ENCODE measurements around the gene ASGR2. TPM values are rescaled to one million over a fixed set of nuclear protein-coding genes. Genes with fewer than 3 reads are reported as not detected.
A peak's percentile ranks its signal among the peaks of the same experiment; 100 is the strongest.

Gene ASGR2
- total and polyA plus RNA-seq, 2 of the 13 experiments (the other 11 are each of a cell fraction or from before 2014, with no cell fraction given), result 320 to 754 TPM

DNA sequence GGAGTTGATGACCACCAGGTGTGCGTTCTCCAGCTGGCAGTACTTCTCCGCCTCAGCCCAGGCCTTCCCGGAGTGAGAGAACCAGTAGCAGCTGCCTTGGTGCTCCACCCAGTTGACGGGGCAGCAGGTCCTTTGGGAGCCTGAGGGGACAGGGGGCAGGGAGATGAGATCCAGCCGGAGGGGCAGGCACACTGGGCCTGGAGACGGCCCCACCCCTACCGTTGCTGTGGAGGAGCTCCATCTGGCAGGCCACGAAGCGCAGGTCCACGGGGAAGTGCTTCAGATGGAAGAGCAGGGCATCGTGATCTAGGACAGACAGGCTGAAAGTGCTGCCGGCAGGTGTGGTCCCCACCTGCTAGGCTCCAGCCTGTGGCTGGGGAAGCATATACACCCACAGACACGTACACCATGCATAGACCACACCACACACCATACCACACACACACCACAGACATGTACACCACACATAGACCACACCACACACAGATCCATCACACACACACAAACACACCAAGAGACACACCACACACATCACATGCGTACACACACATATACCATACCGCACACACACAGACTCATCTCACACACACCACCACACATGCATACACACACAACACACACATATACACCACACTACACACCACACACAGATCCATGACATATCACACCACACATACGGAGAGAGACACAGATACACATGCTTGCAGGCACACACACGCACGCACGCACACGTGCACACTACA, 7.4 kb downstream of the ASGR2 start (continued):
- TF ChIP-seq ZNF646 (CRISPR knock-in tag; IDR thresholded peaks at IDR 0.05) (peak; percentile 75), SSRP1 (CRISPR knock-in tag; IDR thresholded peaks at IDR 0.05) (peak; percentile 61; the same call in 1 of the 2 replicates), FOXP1 (IDR thresholded peaks at IDR 0.05) (peak; percentile 49; the same call in 1 of the 2 replicates), FOXP1 (CRISPR knock-in tag; IDR thresholded peaks at IDR 0.05) (no peak), ATF7-NPFF (CRISPR knock-in tag; IDR thresholded peaks at IDR 0.05; ENCODE audit: low read depth) (no peak), AGO2 (optimal IDR thresholded peaks at IDR 0.05; ENCODE audit: low read depth, low read length) (peak; percentile 31), POLR2A (IDR thresholded peaks at IDR 0.05; ENCODE audit: insufficient read depth in 1 of 2, low read depth in 2 of 2, low read length in 2 of 2) (0 out of 4 replicates have a peak, but pooled peaks have one; percentile 31 to 35), GABPA (IDR thresholded peaks at IDR 0.05; ENCODE audit: low read depth, low read length) (0 out of 2 replicates have a peak, but pooled peaks have one; percentile 10), GABPA (CRISPR knock-in tag; IDR thresholded peaks at IDR 0.05; ENCODE audit: low read depth) (no peak)
